K562 (cell line): ENCODE results near the gene CARD11. TPM values are rescaled to one million over a fixed set of nuclear protein-coding genes. Genes with fewer than 3 reads are reported as not detected.

Experiments
- ADNP ChIP-seq: fragments of 200-800 bp; sonication (Bioruptor generic); IDR thresholded peaks from 2 replicates; pipeline ENCODE4 v1.6.1; 2016; ENCODE audit warnings: missing genetic modification characterization, missing compliant biosample characterization
- ATF4 ChIP-seq: fragments of 450-650 bp; formaldehyde crosslinking; IDR thresholded peaks from 2 replicates; pipeline ENCODE4 v1.4.0; 2022; ENCODE audit warnings: mild to moderate bottlenecking, moderate library complexity
- CHD1 ChIP-seq: fragments of 200-600 bp; sonication (generic); IDR thresholded peaks from one replicate; pipeline ENCODE4 v1.6.1; 2012; ENCODE audit warnings: mild to moderate bottlenecking, moderate library complexity, low read length, inconsistent platforms
- DIDO1 ChIP-seq: fragments of 450-650 bp; IDR thresholded peaks from 2 replicates; pipeline ENCODE4 v1.6.1; 2016; ENCODE audit warnings: low read depth, missing biosample characterization, missing genetic modification characterization
- ELF1 ChIP-seq: fragments of 200-800 bp; sonication (Bioruptor generic); IDR thresholded peaks from 2 replicates; pipeline ENCODE4 v1.6.1; 2016; ENCODE audit warnings: missing genetic modification characterization, missing compliant biosample characterization
- FOXJ3 ChIP-seq: sonication (generic); formaldehyde crosslinking; IDR thresholded peaks from 2 replicates; pipeline ENCODE4 v1.4.0; 2020; ENCODE audit warnings: mild to moderate bottlenecking, missing genetic modification reagents
- HDGF ChIP-seq: fragments of 450-650 bp; IDR thresholded peaks from 2 replicates; pipeline ENCODE4 v1.6.1; 2016
- IFI16 ChIP-seq: fragments of 250-450 bp; sonication (Bioruptor Pico); IDR thresholded peaks from 2 replicates; pipeline ENCODE4 v2.1.2; 2022; ENCODE audit warnings: mild to moderate bottlenecking, inconsistent platforms
- MCM5 ChIP-seq: fragments of 450-650 bp; IDR thresholded peaks from 2 replicates; pipeline ENCODE4 v1.6.1; 2016; ENCODE audit warnings: low read depth
- POLR2A ChIP-seq: fragments of 450-650 bp; conservative IDR thresholded peaks from 2 replicates; pipeline ENCODE4 v1.6.1; 2016
- RBBP5 ChIP-seq: fragments of 200-600 bp; sonication (generic); IDR thresholded peaks from 2 replicates; pipeline ENCODE4 v1.6.1; 2012; ENCODE audit warnings: borderline replicate concordance, mild to moderate bottlenecking, low read length, control low read depth, inconsistent platforms; ENCODE audit not compliant: insufficient read depth, poor library complexity, severe bottlenecking
- RNF2 ChIP-seq: sonication (generic); IDR thresholded peaks from 2 replicates; pipeline ENCODE4 v1.6.1; 2016
- SIN3A ChIP-seq, 2 experiments: fragments of 150-350 bp in 1 of 2; IDR thresholded peaks; 2 replicates each; pipeline ENCODE4 v1.6.1; 2011 to 2016; ENCODE audit warnings: borderline replicate concordance in 2 of 2, low read depth in 2 of 2, low read length in 2 of 2, mild to moderate bottlenecking in 2 of 2, moderate library complexity in 2 of 2; ENCODE audit not compliant: control insufficient read depth in 1 of 2
- SUPT5H ChIP-seq: fragments of 450-650 bp; IDR thresholded peaks from 2 replicates; pipeline ENCODE4 v1.6.1; 2016
- TBL1XR1 ChIP-seq, 2 experiments: IDR thresholded peaks; 2 replicates each; pipeline ENCODE4 v1.6.1; 2012; ENCODE audit warnings: improper control_type of control experiment in 2 of 2, low read length in 2 of 2, mild to moderate bottlenecking in 1 of 2
- YBX1 ChIP-seq: fragments of 450-650 bp; IDR thresholded peaks from 2 replicates; pipeline ENCODE4 v1.7.1; 2016; ENCODE audit warnings: mild to moderate bottlenecking
- YY1 ChIP-seq, 3 experiments: IDR thresholded peaks; 2 replicates each; pipeline ENCODE4 v1.6.1; 2011; ENCODE audit warnings: low read length in 2 of 3, mild to moderate bottlenecking in 2 of 3, moderate library complexity in 2 of 3, borderline replicate concordance in 1 of 3, control low read depth in 1 of 3, low read depth in 1 of 3; ENCODE audit not compliant: insufficient read depth in 3 of 3, insufficient replicate concordance in 2 of 3, control insufficient read depth in 1 of 3, insufficient read length in 1 of 3; ENCODE audit errors: extremely low read depth in 1 of 3
- ZFP1 ChIP-seq: fragments of 450-650 bp; formaldehyde crosslinking; IDR thresholded peaks from 2 replicates; pipeline ENCODE4 v1.4.0; 2020; ENCODE audit warnings: mild to moderate bottlenecking, mixed read lengths
- ZFP30 ChIP-seq: fragments of 250-450 bp; sonication (Bioruptor Pico); IDR thresholded peaks from 2 replicates; pipeline ENCODE4 v1.8.0; 2022; ENCODE audit warnings: moderate library complexity, mild to moderate bottlenecking, inconsistent platforms, borderline replicate concordance
- ZNF311 ChIP-seq: fragments of 250-450 bp; sonication (Bioruptor Pico); IDR thresholded peaks from 2 replicates; pipeline ENCODE4 v1.4.0; 2020; ENCODE audit warnings: mild to moderate bottlenecking, moderate library complexity
- ZZZ3 ChIP-seq: fragments of 450-650 bp; IDR thresholded peaks from 2 replicates; pipeline ENCODE4 v1.6.1; 2016; ENCODE audit warnings: antibody characterized with exemption, mild to moderate bottlenecking, moderate library complexity
- polyA plus RNA-seq, 8 experiments: library from polyadenylated mRNA; depleted of rRNA in 4 of 8; stranded (reverse) in 5 of 8; unstranded in 3 of 8; fragments of >200 nt; fragmentation: Nextera tagmentation in 2 of 8; fragmentation: Illumina TruSeq in 1 of 8; extraction: Ambion mirVana in 2 of 8; extraction: Trizol in 1 of 8; gene quantifications; 2 replicates each; pipeline versions ENCODE4 v1.2.1 to v1.2.3, GENCODE V29; 2011 to 2014; ENCODE audit warnings: inconsistent platforms in 1 of 8, missing spikeins in 1 of 8
- total RNA-seq, 7 experiments: library from RNA; depleted of rRNA in 6 of 7; stranded (reverse); fragments of >200 nt in 6 of 7; fragmentation: Illumina TruSeq in 2 of 7; extraction: Trizol in 2 of 7; gene quantifications; 2 replicates each; pipeline versions ENCODE4 v1.2.1 to v1.2.3, GENCODE V29; 2011 to 2021; ENCODE audit warnings: low replicate concordance in 1 of 7
- TF ChIP-seq, protein P1 (sequence below): fragments of 450-650 bp; IDR thresholded peaks from 2 replicates; pipeline ENCODE4 v1.6.1; 2016; ENCODE audit warnings: missing biosample characterization, missing genetic modification characterization
- TF ChIP-seq, protein P2 (sequence below), 2 experiments: fragments of 250-450 bp in 1 of 2; fragments of 450-650 bp in 1 of 2; sonication (Bioruptor Pico) in 1 of 2; IDR thresholded peaks; 2 replicates each; pipeline versions ENCODE4 v1.6.1 to v1.8.0; 2016 to 2021; ENCODE audit warnings: mild to moderate bottlenecking in 2 of 2, moderate library complexity in 2 of 2, missing compliant biosample characterization in 1 of 2, missing genetic modification characterization in 1 of 2

CARD11 gene
- total and polyA plus RNA-seq, 9 of the 15 experiments (the other 6 are each of a cell fraction or from before 2014, with no cell fraction given), result 0.07 to 12.8 (median 5.7) TPM

DNA sequence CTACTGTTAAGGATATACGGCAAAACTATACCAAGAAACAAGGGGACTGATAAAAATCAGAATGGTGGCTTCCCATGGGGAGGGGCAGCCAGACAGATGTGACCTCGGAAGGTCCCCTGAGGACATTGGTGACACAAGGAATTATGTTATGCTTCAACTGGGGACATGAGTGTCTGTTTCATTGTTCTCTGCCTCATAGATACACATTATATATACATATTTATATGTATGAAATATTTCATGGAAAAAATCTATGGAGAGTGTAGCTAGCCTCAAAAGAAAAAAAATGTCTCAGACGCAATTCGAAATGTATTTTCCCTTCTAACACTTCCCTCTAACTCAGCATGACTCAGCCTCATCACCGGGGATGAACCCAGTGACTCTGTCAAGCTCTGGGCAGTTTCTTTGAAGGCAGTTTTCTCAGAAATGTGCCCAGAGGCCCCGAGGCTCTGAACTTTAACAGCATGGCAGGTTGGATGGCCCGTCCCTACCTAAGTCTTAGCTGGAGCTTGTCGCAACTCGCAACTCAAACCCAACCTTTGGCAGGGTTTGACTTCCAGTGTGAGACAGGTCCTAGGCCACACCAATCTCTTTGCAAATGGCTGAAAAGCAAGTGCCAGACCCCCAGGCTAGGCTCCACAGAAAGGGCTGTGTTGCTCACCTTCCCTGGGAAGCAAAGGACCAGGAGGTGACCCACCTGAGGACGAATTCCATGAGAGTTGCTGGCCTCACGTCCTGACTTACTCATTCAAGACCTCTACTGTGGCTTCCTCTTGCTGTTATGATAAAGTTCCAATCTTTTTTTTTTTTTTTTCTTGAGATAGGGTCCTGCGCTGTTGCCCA, 86.9 kb downstream of the CARD11 start (continued):
- TF ChIP-seq YY1 (IDR thresholded peaks at IDR 0.05; ENCODE audit: borderline replicate concordance in 1 of 3, control insufficient read depth in 1 of 3, extremely low read depth in 1 of 3, insufficient read depth in 3 of 3, insufficient read length in 1 of 3, insufficient replicate concordance in 2 of 3, low read depth in 1 of 3, low read length in 2 of 3), result peak in 1 of 3 experiments; percentile 44
- TF ChIP-seq POLR2A, result peak; percentile 52
- TF ChIP-seq RNF2, result peak; percentile 74; the same call in 1 of the 2 replicates
- no peak for TF ChIP-seq ZFP1
- TF ChIP-seq HDGF, result 0 out of 2 replicates have a peak, but pooled peaks have one; percentile 55
- TF ChIP-seq MCM5, result no peak
- no peak for TF ChIP-seq ZZZ3
- TF ChIP-seq CHD1, result no peak
- TF ChIP-seq ATF4 (CRISPR knock-in tag), result peak; percentile 55; the same call in 1 of the 2 replicates
- 0 out of 2 replicates have a peak, but pooled peaks have one; percentile 61 for TF ChIP-seq ZNF311
- TF ChIP-seq, protein P1, sequence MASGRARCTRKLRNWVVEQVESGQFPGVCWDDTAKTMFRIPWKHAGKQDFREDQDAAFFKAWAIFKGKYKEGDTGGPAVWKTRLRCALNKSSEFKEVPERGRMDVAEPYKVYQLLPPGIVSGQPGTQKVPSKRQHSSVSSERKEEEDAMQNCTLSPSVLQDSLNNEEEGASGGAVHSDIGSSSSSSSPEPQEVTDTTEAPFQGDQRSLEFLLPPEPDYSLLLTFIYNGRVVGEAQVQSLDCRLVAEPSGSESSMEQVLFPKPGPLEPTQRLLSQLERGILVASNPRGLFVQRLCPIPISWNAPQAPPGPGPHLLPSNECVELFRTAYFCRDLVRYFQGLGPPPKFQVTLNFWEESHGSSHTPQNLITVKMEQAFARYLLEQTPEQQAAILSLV (tag), result peak; percentile 85
- no peak for TF ChIP-seq FOXJ3 (CRISPR knock-in tag)
- TF ChIP-seq YBX1, result no peak
- no peak for TF ChIP-seq ZFP30 (CRISPR knock-in tag)
- no peak for TF ChIP-seq TBL1XR1 (IDR thresholded peaks at IDR 0.05; ENCODE audit: low read length in 2 of 2)
- TF ChIP-seq, protein P2, sequence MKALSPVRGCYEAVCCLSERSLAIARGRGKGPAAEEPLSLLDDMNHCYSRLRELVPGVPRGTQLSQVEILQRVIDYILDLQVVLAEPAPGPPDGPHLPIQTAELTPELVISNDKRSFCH (CRISPR knock-in tag; IDR thresholded peaks at IDR 0.05), result no peak
- TF ChIP-seq, protein P2 (tag; IDR thresholded peaks at IDR 0.05), result peak; percentile 96
- TF ChIP-seq SIN3A (IDR thresholded peaks at IDR 0.05; ENCODE audit: borderline replicate concordance in 2 of 2, control insufficient read depth in 1 of 2, low read depth in 2 of 2, low read length in 2 of 2), result no peak
- peak; percentile 78 for TF ChIP-seq RBBP5
- TF ChIP-seq ADNP (tag), result no peak
- no peak for TF ChIP-seq SUPT5H
- TF ChIP-seq IFI16 (CRISPR knock-in tag), result no peak
- peak; percentile 60 for TF ChIP-seq DIDO1
- peak; percentile 41; the same call in 1 of the 2 replicates for TF ChIP-seq ELF1 (tag)
